NOMO-1 treated with dmso at 0.1 percent for 144 hours (cell line): Measurements from ENCODE around the gene RARS2.

Source experiments
- DNase-seq: peaks from one replicate; lab custom pipeline; 2025; ENCODE audit not compliant: unreplicated experiment; lab: John Stamatoyannopoulos, UW

Gene RARS2

GRCh38 chr6:87574237-87574804 is 15.5 kb downstream of the RARS2 start:
- DNase-seq: no peak

- DNase-seq: no peak
These were observed 16.3 kb downstream of the RARS2 start for GRCh38 chr6:87573307-87574024.

DNA sequence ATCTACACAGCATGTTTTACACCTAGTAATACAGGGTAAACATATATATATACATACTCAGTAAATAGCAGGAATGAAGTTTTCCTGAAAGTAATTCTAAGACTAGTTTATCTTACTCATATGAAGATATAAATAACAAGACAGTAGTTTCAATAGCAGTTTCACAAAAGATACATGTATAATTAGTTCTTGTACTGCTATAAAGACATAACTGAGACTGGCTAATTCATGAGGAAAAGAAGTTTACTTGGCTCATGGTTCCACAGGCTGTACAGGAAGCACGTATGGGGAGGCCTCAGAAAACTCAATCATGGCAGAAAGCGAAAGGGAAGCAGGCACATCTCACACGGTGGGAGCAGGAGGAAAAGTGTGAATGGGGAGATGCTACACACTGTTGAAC is 16.9 kb downstream of the RARS2 start:
- no peak for DNase-seq

- no peak for DNase-seq
These were observed 17.8 kb downstream of the RARS2 start for GRCh38 chr6:87572021-87572420.

DNA sequence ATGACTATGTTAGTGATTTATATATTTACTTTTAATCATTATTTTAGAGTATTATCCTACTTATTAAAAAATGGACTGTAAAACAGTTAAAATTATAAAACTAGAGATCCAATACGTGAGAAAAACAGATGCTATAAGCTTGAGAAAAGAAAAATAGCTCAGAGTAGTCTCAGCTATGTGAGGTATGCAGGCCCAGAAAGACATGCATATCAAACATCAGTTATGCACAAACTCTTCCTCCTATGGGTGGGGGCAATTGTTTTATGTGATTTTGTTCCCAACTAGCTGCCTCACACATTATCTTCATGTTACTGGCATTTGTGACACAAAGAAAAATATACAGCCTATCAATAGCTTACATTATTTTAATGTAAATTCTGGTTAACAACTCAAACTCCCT is 28.8 kb downstream of the RARS2 start:
- no peak for DNase-seq

DNA sequence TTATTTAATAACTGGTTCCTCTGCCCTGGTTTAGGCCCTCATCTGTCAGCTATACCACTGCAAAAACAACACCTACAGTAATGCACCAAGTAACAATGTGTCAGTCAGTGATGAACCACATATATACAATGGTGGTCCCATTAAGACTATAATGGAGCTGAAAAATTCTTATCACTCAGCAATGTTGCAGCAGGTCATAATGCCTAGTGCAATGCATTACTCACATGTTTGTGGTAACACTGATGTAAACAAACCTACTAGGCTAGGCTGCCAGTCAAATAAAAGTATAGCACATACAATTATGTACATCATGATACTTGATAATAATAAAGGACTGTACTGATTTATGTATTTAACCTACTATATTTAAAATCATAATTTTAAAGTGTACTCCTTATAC is 31.3 kb downstream of the RARS2 start:
- no peak for DNase-seq

DNA sequence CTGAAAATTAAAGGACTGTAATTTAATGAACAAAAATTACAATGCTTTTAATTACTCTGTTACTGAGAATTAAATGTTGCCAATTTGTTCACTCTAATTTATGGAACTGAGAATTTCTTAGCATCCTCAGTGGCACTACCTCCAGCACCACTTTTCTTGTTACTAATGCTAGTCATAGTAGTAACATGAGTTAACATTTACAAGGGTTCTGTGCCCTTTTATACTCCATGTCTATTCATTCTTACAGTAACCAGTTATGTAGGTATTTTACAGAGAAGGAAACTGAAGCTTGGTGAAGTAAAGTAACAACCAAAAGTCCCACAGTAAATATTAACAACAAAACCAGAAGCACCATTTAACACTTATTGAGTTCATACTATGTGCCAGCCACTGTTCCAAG is 34.3 kb downstream of the RARS2 start:
- DNase-seq: no peak

GRCh38 chr6:87553159-87553765 is 36.5 kb downstream of the RARS2 start:
- no peak for DNase-seq

- no peak for DNase-seq
These were observed 38.0 kb downstream of the RARS2 start for GRCh38 chr6:87551799-87552198.

DNA sequence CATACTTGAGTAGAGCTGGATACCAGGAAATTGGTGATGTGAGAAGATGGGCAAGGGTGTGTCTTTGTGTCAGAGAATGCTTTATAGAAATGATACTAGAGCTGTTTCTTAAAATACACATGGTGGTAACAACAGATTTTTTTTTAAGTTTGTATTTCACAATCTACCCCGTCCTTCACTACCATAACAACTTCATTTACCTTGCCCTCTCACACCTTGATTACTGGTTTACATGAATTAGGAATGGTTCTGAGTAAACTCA is 45.4 kb downstream of the RARS2 start:
- DNase-seq: no peak

- DNase-seq: no peak
These were observed 45.9 kb downstream of the RARS2 start for GRCh38 chr6:87543696-87544473.

- DNase-seq: no peak
These were observed 48.0 kb downstream of the RARS2 start for GRCh38 chr6:87541744-87542143.

DNA sequence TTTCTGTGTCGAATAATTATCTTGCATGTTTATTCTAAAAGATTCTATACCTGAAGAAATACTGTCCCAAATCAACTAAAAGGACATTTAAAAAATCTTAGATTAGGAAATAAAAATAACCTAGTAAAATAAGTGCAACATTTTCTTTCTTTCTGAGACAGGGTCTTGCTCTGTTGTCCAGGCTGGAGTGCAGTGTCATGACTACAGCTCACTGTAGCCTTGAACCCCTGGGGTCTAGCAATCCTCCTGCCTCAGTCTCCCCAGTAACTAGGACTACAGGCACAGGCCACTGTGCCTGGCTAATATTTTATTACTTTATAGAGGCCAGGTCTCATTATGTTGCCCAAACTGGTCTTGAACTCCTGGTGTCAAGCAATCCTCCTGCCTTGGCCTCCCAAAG is 48.7 kb downstream of the RARS2 start:
- DNase-seq: no peak

DNA sequence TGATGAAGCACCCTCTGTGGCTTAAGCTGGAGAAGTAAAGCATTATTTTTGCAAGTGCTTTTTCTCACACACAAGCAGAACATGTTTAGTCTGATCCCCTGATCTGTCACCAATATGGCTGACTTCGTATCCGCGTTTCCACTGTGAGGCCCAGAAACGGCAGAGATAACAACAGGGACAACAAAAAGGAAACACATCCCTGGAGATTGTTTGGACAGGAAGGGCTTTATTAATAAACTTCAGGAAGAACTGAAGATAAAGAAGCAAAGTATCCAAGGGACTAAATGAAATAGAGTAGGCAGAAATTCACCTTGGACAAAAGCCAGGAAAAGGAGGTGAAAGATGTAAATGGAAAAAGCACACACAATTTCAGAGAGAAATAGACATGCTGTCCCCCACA is 49.2 kb downstream of the RARS2 start:
- no peak for DNase-seq

DNA sequence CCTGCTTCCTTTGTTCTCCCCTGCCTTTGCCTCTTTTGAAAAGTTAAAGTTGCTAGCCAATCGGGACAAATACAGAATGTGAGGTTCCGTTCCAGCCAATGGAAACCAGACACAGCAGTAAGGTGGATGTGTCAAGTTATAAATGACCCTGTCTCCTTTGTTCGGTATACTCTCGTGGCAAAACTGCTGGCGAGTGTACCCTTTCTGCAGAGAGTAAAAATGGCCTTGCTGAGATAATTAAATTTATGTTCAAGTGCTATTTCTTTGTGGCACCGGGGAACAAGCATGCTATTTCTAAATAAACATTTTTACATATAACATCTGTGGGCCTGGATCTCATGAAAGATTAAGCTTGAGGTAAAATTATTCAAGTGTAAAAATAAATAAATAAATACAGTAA is 50.2 kb downstream of the RARS2 start:
- DNase-seq: no peak

- no peak for DNase-seq
These were observed 51.1 kb downstream of the RARS2 start for GRCh38 chr6:87538510-87539260.

DNA sequence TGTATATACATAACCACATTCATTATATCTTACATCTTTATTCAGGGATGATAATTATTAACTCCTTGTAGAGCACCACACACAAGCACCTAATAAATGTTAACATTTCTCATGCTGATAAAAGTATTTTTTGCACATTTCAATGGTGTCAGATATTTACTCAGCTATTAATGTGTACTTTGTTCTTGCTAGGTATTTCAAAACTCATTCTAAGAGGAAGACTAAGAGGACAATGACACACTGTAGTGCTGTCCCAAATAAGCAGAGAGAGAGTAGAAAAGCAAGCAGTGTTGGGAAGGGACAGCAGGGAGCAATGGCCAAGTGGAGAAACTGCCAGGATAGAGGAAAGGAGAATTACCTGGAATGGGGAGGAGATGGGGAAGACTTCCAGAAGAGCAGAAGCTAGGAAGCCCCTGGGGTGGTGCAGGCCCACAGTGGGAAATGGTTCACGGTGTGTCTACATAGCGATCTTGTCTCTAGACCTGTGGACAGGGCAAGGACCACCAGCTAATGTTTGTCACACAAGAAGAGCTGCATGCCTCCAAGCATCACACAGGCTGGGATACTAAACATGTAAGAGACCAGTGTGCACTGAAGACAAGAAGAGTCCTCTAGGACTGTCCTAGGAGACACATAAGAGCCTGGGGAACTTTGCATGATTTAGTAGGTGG is 55.3 kb downstream of the RARS2 start:
- DNase-seq: no peak

GRCh38 chr6:87529221-87529620 is 60.6 kb downstream of the RARS2 start:
- no peak for DNase-seq

- no peak for DNase-seq
These were observed 67.1 kb downstream of the RARS2 start for GRCh38 chr6:87522686-87523085.

DNA sequence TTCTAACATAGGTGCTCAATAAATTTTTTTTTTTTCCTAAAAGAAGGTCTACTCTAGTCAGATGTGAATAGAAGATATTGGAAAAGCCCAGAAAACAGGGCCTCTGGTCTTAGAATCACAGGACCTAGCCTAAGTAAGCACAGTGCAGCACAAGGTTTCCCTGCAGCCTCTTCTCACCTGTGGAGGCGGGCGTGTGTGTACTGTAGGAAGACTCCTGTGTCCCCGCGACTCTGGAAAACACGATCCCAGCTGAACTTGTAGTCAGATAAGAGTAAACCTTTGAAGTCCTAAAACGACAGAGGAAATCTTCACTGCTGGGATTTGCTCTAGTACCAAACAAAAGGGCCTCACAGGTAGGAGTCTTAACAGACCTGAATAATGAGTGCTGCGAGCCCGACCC is 71.3 kb downstream of the RARS2 start:
- DNase-seq: no peak

DNA sequence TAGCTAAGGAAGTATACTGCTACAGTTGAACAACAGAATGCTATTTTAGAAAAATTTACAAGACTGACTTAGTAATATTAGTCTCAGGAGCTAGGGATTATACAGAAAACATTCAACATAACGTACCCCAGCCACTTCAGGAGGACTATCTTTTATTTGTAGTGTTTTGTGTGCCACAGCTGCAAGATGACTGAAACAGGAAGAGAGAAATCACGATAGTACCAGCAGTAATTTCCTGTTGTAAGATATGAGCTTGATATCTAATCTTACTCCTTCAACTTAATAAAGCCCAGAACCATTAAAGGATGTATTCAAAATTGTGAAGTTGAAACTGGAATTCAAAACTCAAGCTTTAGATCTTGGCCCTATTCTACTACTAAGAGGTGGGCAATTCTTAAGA is 75.0 kb downstream of the RARS2 start:
- no peak for DNase-seq
